Keratinocyte (primary cell): Measurements from ENCODE around the gene HCST. TPM values are rescaled to one million over a fixed set of nuclear protein-coding genes. Genes with fewer than 3 reads are reported as not detected.

ENCODE experiments used
- DNase-seq: peaks from one replicate; pipeline ENCODE4 v3.0.0-alpha.2; 2011; ENCODE audit warnings: low read depth, missing footprints, low spot score
- FAIRE-seq: peaks from 2 replicates; lab custom pipeline; 2011; peaks lifted over from hg19 to GRCh38; lab: Jason Lieb, UNC
- H2AFZ ChIP-seq: 2 replicates; pipeline ENCODE4 v1.6.0; 2012; ENCODE audit warnings: low read length, control low read depth, inconsistent platforms; ENCODE audit not compliant: control insufficient read depth
- H3K27ac ChIP-seq: 2 replicates; pipeline ENCODE4 v1.5.1; 2011; ENCODE audit warnings: low read length; ENCODE audit not compliant: control insufficient read depth, insufficient read depth
- H3K27me3 ChIP-seq: 3 replicates; pipeline ENCODE4 v1.6.0; 2011; ENCODE audit warnings: low read length; ENCODE audit not compliant: control insufficient read depth, insufficient read depth; ENCODE audit errors: extremely low read depth
- H3K36me3 ChIP-seq, 2 experiments: 2 replicates in 1 of 2; 3 replicates in 1 of 2; pipeline ENCODE4 v1.5.1; 2011; ENCODE audit warnings: low read length in 2 of 2, mild to moderate bottlenecking in 1 of 2; ENCODE audit not compliant: control insufficient read depth in 2 of 2, insufficient read depth in 2 of 2; ENCODE audit errors: extremely low read depth in 1 of 2
- H3K4me1 ChIP-seq: 3 replicates; pipeline ENCODE4 v1.5.1; 2011; ENCODE audit warnings: low read length; ENCODE audit not compliant: control insufficient read depth, insufficient read depth; ENCODE audit errors: extremely low read depth
- H3K4me2 ChIP-seq: 3 replicates; pipeline ENCODE4 v1.6.0; 2011; ENCODE audit warnings: low read depth, low read length; ENCODE audit not compliant: control insufficient read depth, insufficient read depth; ENCODE audit errors: extremely low read depth
- H3K4me3 ChIP-seq, 3 experiments: fragments of 200-600 bp in 1 of 3; sonication (generic) in 1 of 3; 2 replicates in 2 of 3; 3 replicates in 1 of 3; pipeline ENCODE4 v1.5.1; 2011 to 2016; ENCODE audit warnings: low read length in 3 of 3, mild to moderate bottlenecking in 3 of 3, control low read depth in 2 of 3, inconsistent platforms in 1 of 3, low read depth in 1 of 3, mixed read lengths in 1 of 3, mixed run types in 1 of 3, moderate library complexity in 1 of 3; ENCODE audit not compliant: control insufficient read depth in 2 of 3, insufficient read depth in 2 of 3; ENCODE audit errors: extremely low read depth in 1 of 3
- H3K79me2 ChIP-seq: 2 replicates; pipeline ENCODE4 v1.6.0; 2012; ENCODE audit warnings: low read length; ENCODE audit not compliant: control insufficient read depth, insufficient read depth
- H3K9ac ChIP-seq: 3 replicates; pipeline ENCODE4 v1.6.0; 2011; ENCODE audit warnings: low read length; ENCODE audit not compliant: control insufficient read depth, insufficient read depth; ENCODE audit errors: extremely low read depth
- H3K9me1 ChIP-seq: 3 replicates; pipeline ENCODE4 v1.6.0; 2011; ENCODE audit warnings: low read length; ENCODE audit not compliant: control insufficient read depth, insufficient read depth; ENCODE audit errors: extremely low read depth
- H3K9me3 ChIP-seq: 2 replicates; pipeline ENCODE4 v1.5.1; 2012; ENCODE audit warnings: low read depth, low read length; ENCODE audit not compliant: control insufficient read depth
- H4K20me1 ChIP-seq: 3 replicates; pipeline ENCODE4 v1.6.0; 2011; ENCODE audit warnings: low read length; ENCODE audit not compliant: control insufficient read depth, insufficient read depth; ENCODE audit errors: extremely low read depth
- EZH2 ChIP-seq: IDR thresholded peaks from one replicate; pipeline ENCODE4 v1.6.1; 2012; ENCODE audit warnings: inconsistent platforms, mild to moderate bottlenecking, low read length, moderate library complexity
- dilution Hi-C: fragments of 300-500 bp; cut with MboI; formaldehyde crosslinking; loops from one replicate; pipeline ENCODE4 v1.7.0; 2020; ENCODE audit warnings: low sequenced_read_pairs; ENCODE audit not compliant: extremely low pct_ligation_motif_present
- polyA plus RNA-seq, 5 experiments: library from polyadenylated mRNA; depleted of rRNA in 3 of 5; stranded (reverse) in 3 of 5; stranded (forward) in 1 of 5; unstranded in 1 of 5; fragments of >200 nt; gene quantifications; 1 replicate in 1 of 5; 2 replicates in 3 of 5; 3 replicates in 1 of 5; pipeline versions ENCODE4 v1.2.1 to v1.2.3, GENCODE V29; 2011 to 2012; ENCODE audit warnings: missing spikeins in 2 of 5, low read depth in 1 of 5, low replicate concordance in 1 of 5
- TF ChIP-seq, protein P1 (sequence below), 3 experiments: IDR thresholded peaks in 1 of 3; conservative IDR thresholded peaks in 1 of 3; optimal IDR thresholded peaks in 1 of 3; 2 replicates in 2 of 3; 3 replicates in 1 of 3; pipeline versions ENCODE3 to v1.5.1; 2011; ENCODE audit warnings: low read length in 3 of 3, mild to moderate bottlenecking in 3 of 3, moderate library complexity in 2 of 3, control low read depth in 1 of 3, inconsistent platforms in 1 of 3; ENCODE audit not compliant: insufficient read depth in 2 of 3; ENCODE audit errors: extremely low read depth in 1 of 3

The HCST gene
- polyA plus RNA-seq, 1 donor (not counting 4 experiments of a cell fraction or from before 2014, with no cell fraction given): 0.25 TPM

DNA sequence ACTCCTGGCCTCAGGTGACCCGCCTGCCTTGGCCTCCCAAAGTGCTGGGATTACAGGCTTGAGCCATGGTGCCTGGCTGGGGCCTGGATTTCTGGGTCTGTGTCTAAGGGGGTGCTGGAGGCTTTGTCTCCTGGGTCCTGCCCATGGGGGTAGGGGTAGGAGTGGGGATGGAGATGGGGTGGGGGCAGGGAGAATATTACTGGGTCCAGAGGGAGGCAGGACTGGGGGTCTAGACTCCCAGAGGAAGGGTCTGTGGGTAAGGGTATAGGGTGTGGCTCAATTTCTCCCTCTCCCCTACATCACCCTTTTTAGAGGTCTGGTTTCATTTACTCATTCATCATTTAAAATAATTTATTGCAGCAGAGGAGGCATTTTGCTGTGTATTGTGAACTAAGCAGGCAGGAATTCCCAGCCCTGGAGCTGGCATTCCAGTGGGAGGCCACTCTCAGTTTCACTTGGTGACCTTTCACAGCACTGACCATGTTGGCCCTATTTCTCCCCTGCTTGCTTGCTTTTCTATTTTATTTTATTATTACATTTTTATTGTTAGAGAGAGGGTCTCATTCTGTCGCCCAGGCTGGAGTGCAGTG is 1.2 kb upstream of the HCST start:
- dilution Hi-C loops: no loop called here
- TF ChIP-seq, protein P1, sequence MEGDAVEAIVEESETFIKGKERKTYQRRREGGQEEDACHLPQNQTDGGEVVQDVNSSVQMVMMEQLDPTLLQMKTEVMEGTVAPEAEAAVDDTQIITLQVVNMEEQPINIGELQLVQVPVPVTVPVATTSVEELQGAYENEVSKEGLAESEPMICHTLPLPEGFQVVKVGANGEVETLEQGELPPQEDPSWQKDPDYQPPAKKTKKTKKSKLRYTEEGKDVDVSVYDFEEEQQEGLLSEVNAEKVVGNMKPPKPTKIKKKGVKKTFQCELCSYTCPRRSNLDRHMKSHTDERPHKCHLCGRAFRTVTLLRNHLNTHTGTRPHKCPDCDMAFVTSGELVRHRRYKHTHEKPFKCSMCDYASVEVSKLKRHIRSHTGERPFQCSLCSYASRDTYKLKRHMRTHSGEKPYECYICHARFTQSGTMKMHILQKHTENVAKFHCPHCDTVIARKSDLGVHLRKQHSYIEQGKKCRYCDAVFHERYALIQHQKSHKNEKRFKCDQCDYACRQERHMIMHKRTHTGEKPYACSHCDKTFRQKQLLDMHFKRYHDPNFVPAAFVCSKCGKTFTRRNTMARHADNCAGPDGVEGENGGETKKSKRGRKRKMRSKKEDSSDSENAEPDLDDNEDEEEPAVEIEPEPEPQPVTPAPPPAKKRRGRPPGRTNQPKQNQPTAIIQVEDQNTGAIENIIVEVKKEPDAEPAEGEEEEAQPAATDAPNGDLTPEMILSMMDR (optimal IDR thresholded peaks at IDR 0.05 in 1 of 3, IDR thresholded peaks at IDR 0.05 in 1 of 3, conservative IDR thresholded peaks at IDR 0.05 in 1 of 3; ENCODE audit: extremely low read depth in 1 of 3, insufficient read depth in 2 of 3, low read length in 3 of 3): no peak
- no peak for TF ChIP-seq EZH2
- Histone ChIP-seq H3K9me3 (no peaks in the 10 kb centered on the region), H3K4me2 (peak overlapping the region; percentile 86), H4K20me1 (no peaks in the 10 kb centered on the region), H3K36me3 (peaks cover 3 to 11% of the 10 kb centered on the region in 2 experiments), H3K4me3 (no peak overlapping the region), H3K27ac (no peak overlapping the region), H3K9ac (peak overlapping the region; percentile 90), H3K9me1 (no peaks in the 10 kb centered on the region), H3K4me1 (peaks cover 30% of the 10 kb centered on the region), H2AFZ (no peak overlapping the region), H3K27me3 (no peaks in the 10 kb centered on the region), H3K79me2 (peaks cover 19% of the 10 kb centered on the region)
- no peak for FAIRE-seq
- no peak for DNase-seq

DNA sequence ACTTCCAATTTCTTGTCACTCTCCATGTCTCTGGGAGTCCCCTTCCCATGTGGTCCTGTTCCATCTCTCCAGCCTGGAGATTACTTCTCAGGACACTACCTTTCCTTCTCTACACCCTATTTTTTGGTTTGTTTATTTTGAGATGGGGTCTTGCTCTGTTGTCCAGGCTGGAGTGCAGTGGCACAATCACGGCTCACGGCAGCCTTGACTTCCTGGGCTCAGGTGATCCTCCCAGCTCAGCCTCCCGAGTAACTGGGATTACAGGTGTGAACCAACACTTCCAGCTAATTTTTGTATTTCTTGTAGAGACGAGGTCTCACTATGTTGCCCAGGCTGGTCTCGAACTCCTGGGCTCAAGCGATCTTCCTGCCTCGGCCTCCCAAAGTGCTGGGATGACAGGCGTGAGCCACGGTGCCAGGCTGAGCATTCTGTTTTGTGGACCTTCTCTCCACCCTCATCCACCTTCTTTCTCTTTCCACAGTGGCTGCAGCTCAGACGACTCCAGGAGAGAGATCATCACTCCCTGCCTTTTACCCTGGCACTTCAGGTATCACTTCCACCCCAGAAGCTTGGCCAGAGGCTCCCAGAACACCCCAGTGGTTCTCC is 644 bp downstream of the HCST start:
- no peaks in the 10 kb centered on the region for H4K20me1 ChIP-seq
- H3K79me2 ChIP-seq: peaks cover 10% of the 10 kb centered on the region
- no peaks in the 10 kb centered on the region for H3K9me1 ChIP-seq
- peak overlapping the region; percentile 74 for H3K4me2 ChIP-seq
- TF ChIP-seq, protein P1 (optimal IDR thresholded peaks at IDR 0.05 in 1 of 3, IDR thresholded peaks at IDR 0.05 in 1 of 3, conservative IDR thresholded peaks at IDR 0.05 in 1 of 3; ENCODE audit: extremely low read depth in 1 of 3, insufficient read depth in 2 of 3, low read length in 3 of 3): no peak
- no peak for TF ChIP-seq EZH2
- no peaks in the 10 kb centered on the region for H3K27me3 ChIP-seq
- H3K36me3 ChIP-seq: no peaks in the 10 kb centered on the region
- DNase-seq: no peak
- peak overlapping the region in 2 of 3 experiments; percentile 16 to 47 for H3K4me3 ChIP-seq
- H2AFZ ChIP-seq: peak overlapping the region; percentile 71
- no peak overlapping the region for H3K27ac ChIP-seq
- H3K4me1 ChIP-seq: peaks cover 30% of the 10 kb centered on the region
- peak overlapping the region; percentile 50 for H3K9ac ChIP-seq
- dilution Hi-C loops: no loop called here
- no peak for FAIRE-seq
- H3K9me3 ChIP-seq: no peaks in the 10 kb centered on the region
